Muscle layer of colon (tissue), 2 donors: ENCODE data around the gene C6orf141.

ENCODE experiments used
- H3K27ac ChIP-seq: one replicate; pipeline ENCODE4 v1.7.0; 2013; ENCODE audit warnings: low read depth, mild to moderate bottlenecking, low read length, moderate library complexity
- H3K27me3 ChIP-seq, 2 donors: one replicate each; pipeline ENCODE4 v1.7.0; 2013; ENCODE audit warnings: low read length in 2 of 2, mild to moderate bottlenecking in 2 of 2; ENCODE audit not compliant: insufficient read depth in 2 of 2, control insufficient read depth in 1 of 2
- H3K36me3 ChIP-seq: one replicate; pipeline ENCODE4 v1.7.0; 2013; ENCODE audit warnings: mild to moderate bottlenecking, low read length; ENCODE audit not compliant: insufficient read depth
- H3K4me1 ChIP-seq: one replicate; pipeline ENCODE4 v1.7.0; 2013; ENCODE audit warnings: mild to moderate bottlenecking, low read length; ENCODE audit not compliant: insufficient read depth
- H3K4me3 ChIP-seq, 2 donors: one replicate each; pipeline ENCODE4 v1.7.0; 2013; ENCODE audit warnings: low read length in 2 of 2, low read depth in 1 of 2, mild to moderate bottlenecking in 1 of 2, moderate library complexity in 1 of 2
- H3K9ac ChIP-seq: one replicate; pipeline ENCODE4 v1.7.0; 2013; ENCODE audit warnings: low read length
- H3K9me3 ChIP-seq: one replicate; pipeline ENCODE4 v1.7.0; 2013; ENCODE audit warnings: mild to moderate bottlenecking, low read length
- donor health status: abdominal sarcoma.
- donor health status: Adenocarcinoma of cecum.

Gene C6orf141

GRCh38 chr6:49522710-49523593 is 27.5 kb upstream of the C6orf141 start:
- H3K36me3 ChIP-seq: no peaks in the 10 kb centered on the region
- H3K27ac ChIP-seq: no peak overlapping the region
- no peaks in the 10 kb centered on the region for H3K4me1 ChIP-seq
- H3K4me3 ChIP-seq: no peak overlapping the region
- H3K9me3 ChIP-seq: no peaks in the 10 kb centered on the region
- H3K9ac ChIP-seq: no peak overlapping the region
- H3K27me3 ChIP-seq: no peaks in the 10 kb centered on the region

GRCh38 chr6:49523901-49524300 is 26.6 kb upstream of the C6orf141 start:
- Histone ChIP-seq H3K27ac (no peak overlapping the region), H3K27me3 (no peaks in the 10 kb centered on the region), H3K9ac (no peak overlapping the region), H3K4me3 (no peak overlapping the region), H3K9me3 (no peaks in the 10 kb centered on the region), H3K4me1 (no peaks in the 10 kb centered on the region), H3K36me3 (no peaks in the 10 kb centered on the region)

GRCh38 chr6:49524541-49524940 is 25.9 kb upstream of the C6orf141 start:
- H3K36me3 ChIP-seq: no peaks in the 10 kb centered on the region
- no peaks in the 10 kb centered on the region for H3K9me3 ChIP-seq

GRCh38 chr6:49526598-49526997 is 23.9 kb upstream of the C6orf141 start:
- Histone ChIP-seq H3K4me1 (no peaks in the 10 kb centered on the region), H3K27me3 (no peaks in the 10 kb centered on the region), H3K27ac (no peak overlapping the region), H3K9me3 (no peaks in the 10 kb centered on the region), H3K36me3 (no peaks in the 10 kb centered on the region), H3K9ac (no peak overlapping the region), H3K4me3 (no peak overlapping the region)

More at GRCh38 chr6:49524541-49524940, 25.9 kb upstream of the C6orf141 start:
- Histone ChIP-seq H3K4me1 (no peaks in the 10 kb centered on the region), H3K9ac (no peak overlapping the region), H3K27ac (no peak overlapping the region), H3K4me3 (no peak overlapping the region), H3K27me3 (no peaks in the 10 kb centered on the region)

GRCh38 chr6:49527320-49527719 is 23.1 kb upstream of the C6orf141 start:
- no peaks in the 10 kb centered on the region for H3K4me1 ChIP-seq
- no peak overlapping the region for H3K27ac ChIP-seq
- H3K9ac ChIP-seq: no peak overlapping the region
- H3K4me3 ChIP-seq: no peak overlapping the region
- no peaks in the 10 kb centered on the region for H3K9me3 ChIP-seq
- no peaks in the 10 kb centered on the region for H3K36me3 ChIP-seq
- no peaks in the 10 kb centered on the region for H3K27me3 ChIP-seq

- Histone ChIP-seq H3K9me3 (no peaks in the 10 kb centered on the region), H3K9ac (no peak overlapping the region), H3K36me3 (no peaks in the 10 kb centered on the region), H3K27me3 (no peaks in the 10 kb centered on the region), H3K4me1 (no peaks in the 10 kb centered on the region), H3K4me3 (no peak overlapping the region), H3K27ac (no peak overlapping the region)
Observed at GRCh38 chr6:49528571-49528970, 21.9 kb upstream of the C6orf141 start.

GRCh38 chr6:49530141-49530776 is 20.2 kb upstream of the C6orf141 start:
- no peak overlapping the region for H3K27ac ChIP-seq
- H3K4me3 ChIP-seq: no peak overlapping the region

GRCh38 chr6:49531774-49532569 is 18.5 kb upstream of the C6orf141 start:
- no peaks in the 10 kb centered on the region for H3K4me1 ChIP-seq
- no peak overlapping the region for H3K9ac ChIP-seq
- H3K36me3 ChIP-seq: no peaks in the 10 kb centered on the region
- H3K27ac ChIP-seq: no peak overlapping the region
- H3K27me3 ChIP-seq: no peaks in the 10 kb centered on the region
- no peaks in the 10 kb centered on the region for H3K9me3 ChIP-seq
- no peak overlapping the region for H3K4me3 ChIP-seq

More at GRCh38 chr6:49530141-49530776, 20.2 kb upstream of the C6orf141 start:
- no peaks in the 10 kb centered on the region for H3K9me3 ChIP-seq
- no peak overlapping the region for H3K9ac ChIP-seq
- no peaks in the 10 kb centered on the region for H3K27me3 ChIP-seq
- H3K36me3 ChIP-seq: no peaks in the 10 kb centered on the region
- H3K4me1 ChIP-seq: no peaks in the 10 kb centered on the region

- Histone ChIP-seq H3K36me3 (no peaks in the 10 kb centered on the region), H3K4me1 (no peaks in the 10 kb centered on the region), H3K4me3 (no peak overlapping the region), H3K9me3 (no peaks in the 10 kb centered on the region), H3K9ac (no peak overlapping the region), H3K27me3 (no peaks in the 10 kb centered on the region), H3K27ac (no peak overlapping the region)
Observed at GRCh38 chr6:49535795-49536194, 14.7 kb upstream of the C6orf141 start.

- no peaks in the 10 kb centered on the region for H3K27me3 ChIP-seq
- H3K9me3 ChIP-seq: no peaks in the 10 kb centered on the region
- no peaks in the 10 kb centered on the region for H3K4me1 ChIP-seq
- H3K4me3 ChIP-seq: no peak overlapping the region
- H3K9ac ChIP-seq: no peak overlapping the region
- H3K36me3 ChIP-seq: no peaks in the 10 kb centered on the region
- H3K27ac ChIP-seq: no peak overlapping the region
Observed at GRCh38 chr6:49539102-49539501, 11.4 kb upstream of the C6orf141 start.

- no peak overlapping the region for H3K4me3 ChIP-seq
- no peak overlapping the region for H3K27ac ChIP-seq
- no peaks in the 10 kb centered on the region for H3K9me3 ChIP-seq
- H3K9ac ChIP-seq: no peak overlapping the region
- no peaks in the 10 kb centered on the region for H3K4me1 ChIP-seq
- H3K27me3 ChIP-seq: no peaks in the 10 kb centered on the region
- H3K36me3 ChIP-seq: no peaks in the 10 kb centered on the region
Observed at GRCh38 chr6:49540614-49541013, 9.9 kb upstream of the C6orf141 start.
